Mesangial cell (primary cell): ENCODE data around the gene AUP1. TPM values are rescaled to one million over a fixed set of nuclear protein-coding genes. Genes with fewer than 3 reads are reported as not detected.

Experiments used
- total RNA-seq: library from RNA; depleted of rRNA; stranded (reverse); fragments of >200 nt; gene quantifications from 2 replicates; pipeline ENCODE4 v1.2.3, GENCODE V29; 2015

Gene AUP1
- 96.3 and 120 TPM in 2 replicates for total RNA-seq

GRCh38 chr2:74529357-74530238, at the start of gene AUP1, which contains the start of gene HTRA2:
AUP1 (minus strand) TSS chr2:74529706; CDS start chr2:74529629, 77 bp downstream.
HTRA2 (plus strand) TSS chr2:74529933; CDS start chr2:74530007, 74 bp downstream.

GRCh38 chr2:74553892-74554819, 24.6 kb upstream of the AUP1 start, which contains the start of the genes DOK1 and LOXL3:
DOK1 (plus strand) TSS chr2:74554720; CDS start chr2:74554755, 35 bp downstream.
LOXL3 (minus strand) TSS chr2:74553942; CDS start chr2:74552634, 1,308 bp downstream.

GRCh38 chr2:74525717-74526648, 3.5 kb downstream of the AUP1 start, which contains the start of gene DQX1:
DQX1 (minus strand) TSS chr2:74526231; CDS start chr2:74525729, 502 bp downstream.

GRCh38 chr2:74514368-74515270, 14.9 kb downstream of the AUP1 start, which contains the start of gene TLX2:
TLX2 (plus strand) TSS chr2:74514450; CDS start chr2:74514807, 357 bp downstream.

GRCh38 chr2:74507145-74507925, 22.2 kb downstream of the AUP1 start, which contains the start of gene PCGF1:
PCGF1 (minus strand) TSS chr2:74507695; CDS start chr2:74507668, 27 bp downstream.

GRCh38 chr2:74499267-74499939, 30.1 kb downstream of the AUP1 start, which contains the start of gene LBX2:
LBX2 (minus strand) TSS chr2:74499603; CDS start chr2:74499537, 66 bp downstream.

GRCh38 chr2:74482801-74483674, 46.5 kb downstream of the AUP1 start, which contains the start of the genes CCDC142 and TTC31:
CCDC142 (minus strand) TSS chr2:74482998; CDS start chr2:74482837, 161 bp downstream.
TTC31 (plus strand) TSS chr2:74483081; CDS start chr2:74483096, 15 bp downstream.

Other genes starting within 250 kb of the AUP1 start
- under 0.01 and 0.51 TPM in 2 replicates for gene SLC4A5, start 186.3 kb downstream of the AUP1 start, total RNA-seq
- gene DCTN1, start 149.4 kb downstream of the AUP1 start, total RNA-seq = 84.4 and 103 TPM in 2 replicates
- 2.4 and 4.9 TPM in 2 replicates for gene C2orf81, start 108.1 kb downstream of the AUP1 start, total RNA-seq
- 46.8 and 49.0 TPM in 2 replicates for gene WDR54, start 108.0 kb downstream of the AUP1 start, total RNA-seq
- gene RTKN, start 87.8 kb downstream of the AUP1 start, total RNA-seq = 39.1 and 48.0 TPM in 2 replicates
- 12.4 and 16.8 TPM in 2 replicates for gene INO80B, start 74.6 kb downstream of the AUP1 start, total RNA-seq
- gene WBP1, start 71.3 kb downstream of the AUP1 start, total RNA-seq = 56.4 and 113 TPM in 2 replicates
- gene MOGS, start 64.3 kb downstream of the AUP1 start, total RNA-seq = 68.6 and 75.9 TPM in 2 replicates
- 26.5 and 31.4 TPM in 2 replicates for gene MRPL53, start 57.0 kb downstream of the AUP1 start, total RNA-seq
- 6.0 and 9.5 TPM in 2 replicates for gene CCDC142, start 46.7 kb downstream of the AUP1 start, total RNA-seq
- 20.8 and 22.2 TPM in 2 replicates for gene TTC31, start 46.6 kb downstream of the AUP1 start, total RNA-seq
- gene LBX2, start 30.1 kb downstream of the AUP1 start, total RNA-seq = 1.5 and 6.7 TPM in 2 replicates
- 10.4 and 15.0 TPM in 2 replicates for gene PCGF1, start 22.0 kb downstream of the AUP1 start, total RNA-seq
- not detected in 2 replicates for gene TLX2, start 15.3 kb downstream of the AUP1 start, total RNA-seq
- not detected in 2 replicates for gene DQX1, start 3.5 kb downstream of the AUP1 start, total RNA-seq
- 39.9 and 45.8 TPM in 2 replicates for gene HTRA2, start 227 bp upstream of the AUP1 start, total RNA-seq
- 9.0 and 14.8 TPM in 2 replicates for gene LOXL3, start 24.2 kb upstream of the AUP1 start, total RNA-seq
- 32.8 and 43.5 TPM in 2 replicates for gene DOK1, start 25.0 kb upstream of the AUP1 start, total RNA-seq
- gene M1AP, start 118.6 kb upstream of the AUP1 start, total RNA-seq = 1.1 and 1.3 TPM in 2 replicates
- gene SEMA4F, start 124.5 kb upstream of the AUP1 start, total RNA-seq = 12.7 and 12.9 TPM in 2 replicates